ENCODE measurements around the gene DPH5. TPM values are rescaled to one million over a fixed set of nuclear protein-coding genes. Genes with fewer than 3 reads are reported as not detected.

DPH5 gene
- total RNA-seq, 2 experiments from 2014 or later: 56.5 to 59.6 TPM

Other genes with a start within 250 kb of the DPH5 start
- 1 to 10 TPM; 3.0 to 3.9 TPM for gene EXTL2, start 130.9 kb downstream of the DPH5 start, total RNA-seq
- 10 to 100 TPM; 40.0 to 43.4 TPM for gene SLC30A7, start 129.7 kb downstream of the DPH5 start, total RNA-seq
- 100 to 1,000 TPM; 134 to 140 TPM for gene S1PR1, start 211.2 kb upstream of the DPH5 start, total RNA-seq

Measured in activated CD4-positive, alpha-beta memory T cell treated with anti-CD3 and anti-CD28 coated beads for 36 hours (primary cell).